ENCODE results near the gene NOTCH2.
"Not testable (repeated sequence)": the region's sequence is repeated elsewhere in the genome, so short reads cannot be mapped to it uniquely, and the experiment has no call there.

Gene NOTCH2

GRCh38 chr1:120048208-120048607 lies 21.3 kb downstream of the NOTCH2 start:
- not testable (repeated sequence) for DNase-seq

DNA sequence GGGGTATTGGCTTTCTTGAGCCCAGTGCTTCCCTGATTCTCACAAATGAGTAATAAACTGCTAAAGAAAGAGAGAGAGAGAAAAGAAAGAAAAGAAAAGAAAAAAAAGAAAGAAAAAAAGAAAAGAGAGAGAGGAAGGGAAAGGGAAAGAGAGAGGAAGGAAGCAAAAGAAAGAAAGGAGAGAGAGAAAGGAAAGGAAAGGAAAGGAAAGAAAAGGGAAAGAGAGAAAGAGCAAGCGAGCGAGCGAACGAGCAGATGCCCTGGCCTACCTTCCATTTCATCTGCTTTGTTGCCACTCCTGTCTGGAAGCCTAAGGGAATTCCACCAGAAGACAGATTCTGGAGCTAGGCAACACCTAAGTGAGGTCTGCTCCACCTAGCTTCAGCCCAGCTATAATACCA lies 27.7 kb downstream of the NOTCH2 start:
- DNase-seq: not testable (repeated sequence)

GRCh38 chr1:120032253-120032652 lies 37.2 kb downstream of the NOTCH2 start:
- DNase-seq: not testable (repeated sequence)

DNA sequence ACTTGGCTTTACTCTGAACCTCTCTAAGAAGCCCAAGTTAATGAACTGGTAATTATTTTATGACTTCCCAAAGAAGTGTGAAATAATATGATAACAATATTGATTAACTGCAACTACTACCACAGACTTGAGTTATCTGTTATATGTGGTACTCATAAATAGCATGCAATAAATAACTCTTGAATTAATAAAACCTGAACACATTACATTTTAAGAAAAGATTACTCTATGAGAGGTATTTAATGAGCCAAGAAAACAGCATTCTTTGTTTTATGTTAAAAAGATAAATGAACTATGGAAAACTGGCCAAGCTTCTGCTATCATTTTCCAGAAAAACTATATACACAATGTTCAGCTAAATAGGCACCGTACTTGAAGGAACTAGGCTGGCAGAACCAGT lies 45.7 kb downstream of the NOTCH2 start:
- DNase-seq: not testable (repeated sequence)

DNA sequence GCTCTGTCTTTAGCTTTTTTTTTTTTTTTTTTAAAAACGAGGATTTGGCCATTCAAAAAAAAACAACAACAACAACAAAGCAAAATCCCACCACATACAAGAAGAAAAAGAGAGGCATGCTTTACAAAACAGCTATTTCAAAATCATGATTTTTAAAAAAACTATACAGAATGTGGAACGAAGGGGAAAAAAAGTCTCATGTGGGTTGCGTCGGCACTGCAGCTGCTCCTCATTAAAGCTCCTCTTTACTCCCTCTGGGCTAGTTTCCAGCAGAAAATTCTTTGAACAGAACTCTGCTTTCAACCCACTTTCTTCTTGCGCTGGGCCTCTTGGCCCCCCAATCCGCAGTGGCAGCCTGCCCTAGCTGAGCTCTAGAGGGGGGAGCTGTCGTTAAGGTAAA lies 54.5 kb downstream of the NOTCH2 start:
- not testable (repeated sequence) for DNase-seq

DNA sequence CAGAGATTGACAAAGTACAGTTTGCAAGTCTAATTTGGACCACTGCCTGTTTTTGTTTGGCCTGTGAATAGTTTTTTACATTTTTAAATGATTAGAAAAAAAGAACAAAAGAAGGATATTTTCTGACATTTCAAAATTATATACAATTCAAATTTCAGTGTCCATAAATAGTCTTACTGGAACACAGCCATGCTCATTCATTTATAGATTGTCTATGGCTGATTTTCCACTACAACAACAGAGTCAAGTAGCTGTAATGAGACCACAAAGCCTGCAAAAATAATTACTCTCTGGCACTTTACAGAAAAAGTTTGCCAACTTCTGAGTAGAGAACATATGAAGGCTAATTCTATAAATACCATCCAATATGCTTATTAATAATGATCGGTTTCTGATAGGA lies 61.1 kb downstream of the NOTCH2 start:
- not testable (repeated sequence) for DNase-seq

DNA sequence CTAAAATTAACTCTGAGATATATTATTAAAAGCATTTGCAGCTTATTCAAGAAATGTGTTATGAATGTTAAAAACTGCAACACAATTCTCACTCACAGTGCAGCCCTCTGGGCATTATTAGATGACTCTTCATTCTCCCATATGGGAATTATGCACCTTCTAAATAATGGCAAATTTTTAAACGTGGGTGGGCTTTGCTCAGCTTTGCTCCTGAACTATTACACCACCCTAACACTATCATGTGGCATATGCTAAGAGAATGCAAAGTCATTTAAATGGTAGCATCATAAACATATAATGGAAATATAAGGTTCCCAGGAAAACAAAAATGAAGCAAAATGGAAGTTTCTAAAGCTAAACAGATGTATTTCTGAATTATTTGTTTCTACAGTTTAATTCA lies 61.6 kb downstream of the NOTCH2 start:
- not testable (repeated sequence) for DNase-seq

DNA sequence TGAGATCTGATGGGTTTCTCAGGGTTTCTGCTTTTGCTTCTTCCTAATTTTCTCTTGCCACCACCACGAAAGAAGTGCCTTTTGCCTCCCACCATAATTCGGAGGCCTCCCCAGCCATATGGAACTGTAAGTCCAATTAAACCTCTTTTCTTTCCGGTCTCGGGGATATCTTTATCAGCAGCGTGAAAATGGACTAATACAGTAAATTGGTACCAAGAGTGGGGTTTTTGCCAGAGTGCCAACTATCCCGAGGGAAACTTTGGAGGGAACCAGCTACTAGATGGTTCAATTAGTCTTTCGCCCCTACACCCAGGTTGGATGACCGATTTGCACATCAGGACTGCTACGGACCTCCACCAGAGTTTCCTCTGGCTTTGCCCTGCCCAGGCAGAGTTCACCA lies 68.4 kb downstream of the NOTCH2 start:
- DNase-seq: not testable (repeated sequence)

GRCh38 chr1:119996731-119997312 lies 72.6 kb downstream of the NOTCH2 start:
- not testable (repeated sequence) for DNase-seq

GRCh38 chr1:119995975-119996374 lies 73.5 kb downstream of the NOTCH2 start:
- not testable (repeated sequence) for DNase-seq

DNA sequence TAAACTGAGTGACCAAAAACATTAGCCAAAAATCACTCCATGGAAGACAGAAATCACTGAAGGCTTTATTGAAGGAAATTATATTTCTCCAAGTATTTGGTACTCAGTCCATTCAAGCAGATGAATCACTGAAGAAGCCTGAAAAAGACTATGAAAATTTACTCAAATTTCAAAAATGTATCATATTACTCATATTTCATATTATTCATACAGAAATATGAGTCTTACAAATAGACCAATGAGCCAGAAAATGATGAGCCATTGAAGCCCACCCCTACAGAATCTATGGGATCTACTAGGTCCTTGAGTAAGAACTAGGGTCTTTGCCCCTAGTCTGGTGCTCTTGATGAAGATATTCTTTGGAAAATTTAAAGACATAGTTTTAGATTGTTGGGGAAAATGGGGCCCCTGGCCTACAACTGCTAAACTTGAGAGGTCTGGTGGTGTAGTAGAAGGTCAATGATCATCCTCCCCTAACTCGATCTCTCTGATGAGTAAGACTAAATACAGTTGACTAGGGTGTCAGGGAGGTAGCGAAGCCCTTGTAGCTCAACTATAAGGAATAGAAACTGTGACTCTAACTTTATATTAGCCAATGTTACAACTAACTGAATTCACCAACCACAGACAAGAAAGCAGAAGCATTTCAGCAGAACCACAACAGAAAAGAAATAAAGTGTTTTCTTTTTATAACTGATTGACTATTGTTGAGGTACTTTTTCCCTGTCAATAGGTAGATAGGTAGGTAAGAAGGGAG lies 81.0 kb downstream of the NOTCH2 start:
- DNase-seq: no peak

GRCh38 chr1:119987686-119988085 lies 81.8 kb downstream of the NOTCH2 start:
- DNase-seq: no peak

GRCh38 chr1:119987112-119987511 lies 82.3 kb downstream of the NOTCH2 start:
- no peak for DNase-seq

DNA sequence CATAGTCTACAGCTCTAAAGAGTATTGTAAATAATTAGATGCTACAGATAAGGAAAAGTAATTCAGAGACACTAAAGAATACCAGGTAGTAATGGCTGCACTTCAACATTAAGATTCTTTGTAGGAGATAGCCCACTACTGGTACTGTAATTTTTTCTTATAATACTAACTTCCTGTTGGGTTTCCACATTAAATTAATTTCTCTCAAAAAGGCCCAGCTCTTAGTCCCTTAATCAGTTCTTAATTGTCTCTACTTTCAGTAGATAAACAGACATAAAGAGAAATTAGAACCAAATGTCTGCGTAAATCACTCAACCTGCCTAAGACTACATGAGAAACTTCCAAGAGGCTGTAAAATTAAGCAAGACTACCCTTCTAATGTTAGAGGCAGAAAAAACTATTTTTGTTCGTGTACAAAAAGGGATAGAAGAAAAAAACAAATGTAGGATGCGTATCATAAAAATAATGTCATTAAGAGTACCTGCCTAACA lies 83.4 kb downstream of the NOTCH2 start:
- no peak for DNase-seq

- DNase-seq: no peak
Measured at GRCh38 chr1:119984771-119985170, 84.7 kb downstream of the NOTCH2 start.

DNA sequence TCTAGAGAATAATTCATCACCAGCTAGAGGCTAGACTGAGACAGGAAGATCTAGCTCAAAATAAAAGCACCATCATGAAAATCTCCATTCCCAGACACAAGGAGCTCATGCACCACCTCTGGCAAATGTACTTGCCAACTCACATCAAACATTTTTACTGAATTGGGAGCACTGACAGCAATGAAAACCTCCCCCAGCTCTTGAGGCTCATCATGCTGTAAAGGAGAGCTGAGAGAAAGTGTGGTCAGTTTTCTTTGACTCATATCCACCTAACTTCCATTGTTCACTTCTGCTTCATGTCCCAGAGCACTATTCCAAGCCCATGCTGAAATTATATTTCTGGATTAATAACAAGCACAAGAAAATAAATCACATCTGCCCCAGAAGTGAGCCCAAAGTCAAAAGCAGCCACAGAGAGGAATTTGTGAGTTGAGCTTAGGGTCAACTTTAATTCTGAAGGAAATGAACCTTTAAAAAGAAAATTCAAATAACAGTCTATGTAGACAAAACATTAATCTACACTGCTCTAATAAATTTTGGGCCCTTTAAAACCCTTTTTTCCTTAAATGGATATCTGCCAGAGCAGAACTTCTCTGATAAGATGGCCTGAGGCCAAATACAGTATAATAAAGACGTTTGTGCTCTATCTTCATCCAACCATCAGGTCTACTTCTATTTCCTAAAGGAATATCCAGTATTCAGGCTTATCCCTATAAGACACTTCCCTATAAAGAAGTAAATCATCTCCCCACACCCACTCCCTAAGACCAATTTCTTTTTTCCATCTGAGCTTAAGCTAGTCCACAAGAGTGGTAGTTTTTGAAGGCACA lies 87.3 kb downstream of the NOTCH2 start:
- no peak for DNase-seq

DNA sequence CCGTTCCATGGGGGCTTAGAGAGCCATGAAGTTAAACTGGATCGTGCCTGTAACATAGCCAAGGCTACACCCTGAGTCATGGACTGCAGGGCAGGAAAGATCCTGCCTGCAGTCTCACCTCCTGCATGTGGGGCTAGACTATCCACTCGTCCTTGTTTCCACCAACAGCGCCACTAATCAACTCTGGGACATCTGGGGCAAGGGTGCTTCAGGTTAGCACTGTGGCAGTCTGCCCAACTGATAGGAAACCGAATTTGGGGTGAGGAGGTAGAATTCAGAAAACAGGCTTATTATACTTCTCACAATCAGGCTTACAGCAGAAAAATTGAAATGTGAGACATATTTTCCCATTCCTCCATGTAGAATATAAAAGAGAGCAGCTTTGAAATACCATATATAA lies 88.0 kb downstream of the NOTCH2 start:
- DNase-seq: no peak

- DNase-seq: no peak
Measured at GRCh38 chr1:119978018-119978505, 91.4 kb downstream of the NOTCH2 start.

DNA sequence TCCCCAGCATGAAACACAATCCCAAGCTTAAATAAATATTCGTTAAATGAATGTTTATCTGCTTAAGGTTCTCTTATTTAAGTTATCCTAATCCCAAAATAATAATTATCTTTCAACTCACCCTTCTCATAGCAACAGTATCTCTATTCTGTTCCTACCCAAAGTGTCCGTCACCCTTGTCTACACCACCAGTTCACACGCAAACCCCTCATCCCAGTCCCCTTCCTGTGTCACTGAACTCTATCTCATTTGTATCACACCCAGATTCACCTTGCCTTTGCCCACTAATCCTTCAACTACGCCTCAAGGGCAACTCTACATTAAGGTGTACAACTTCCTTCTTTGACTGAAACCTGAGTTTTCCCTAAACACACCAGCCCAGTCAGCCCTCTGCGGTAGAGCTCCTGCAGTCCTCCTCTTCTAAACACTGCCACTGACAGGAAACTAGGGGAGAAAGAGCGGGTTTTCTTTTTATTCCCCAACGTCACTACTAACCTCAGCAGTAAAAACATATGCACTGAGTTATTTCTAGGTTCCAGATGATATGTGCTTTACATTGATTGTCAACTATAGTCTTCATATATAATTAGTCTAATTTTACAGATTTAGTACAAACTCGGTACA lies 92.2 kb downstream of the NOTCH2 start:
- not testable (repeated sequence) for DNase-seq

GRCh38 chr1:119975582-119976254 lies 93.7 kb downstream of the NOTCH2 start:
- not testable (repeated sequence) for DNase-seq

GRCh38 chr1:119975006-119975405 lies 94.5 kb downstream of the NOTCH2 start:
- DNase-seq: no peak

DNA sequence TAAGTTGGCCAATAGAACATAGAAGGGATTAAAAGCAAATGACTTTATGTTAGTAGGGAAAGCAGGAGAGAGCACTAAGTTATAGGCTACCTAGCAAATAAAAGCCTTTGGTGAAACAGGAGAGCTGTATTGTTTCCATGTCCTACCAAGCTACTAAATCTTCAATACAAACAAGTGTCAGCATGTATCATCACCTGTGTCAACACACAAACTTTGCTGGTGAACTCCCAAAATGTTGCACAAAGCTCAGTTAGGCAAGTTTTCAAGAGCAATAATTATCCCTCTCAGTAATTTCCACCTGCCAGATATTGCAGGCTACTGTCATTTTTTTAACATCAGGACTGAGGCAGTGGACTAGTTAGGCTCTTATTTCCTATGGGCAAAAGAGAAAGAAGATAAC lies 95.4 kb downstream of the NOTCH2 start:
- DNase-seq: no peak
